Activated CD4-positive, alpha-beta T cell treated with anti-CD3 and anti-CD28 coated beads for 24 hours (primary cell): ENCODE results near the gene ZNF750.

Experiments
- DNase-seq, 2 donors: peaks; one replicate each; pipeline ENCODE4 v3.0.0-alpha.2; 2020; ENCODE audit warnings: low read depth in 2 of 2

The ZNF750 gene

GRCh38 chr17:82812058-82812457, 27.8 kb downstream of the ZNF750 start:
- no peak for DNase-seq

GRCh38 chr17:82810644-82811430, 29.0 kb downstream of the ZNF750 start:
- DNase-seq, result no peak

GRCh38 chr17:82808921-82809905, 30.6 kb downstream of the ZNF750 start:
- DNase-seq, result no peak

GRCh38 chr17:82808006-82808405, 31.8 kb downstream of the ZNF750 start:
- no peak for DNase-seq

GRCh38 chr17:82807562-82807961, 32.3 kb downstream of the ZNF750 start:
- DNase-seq, result no peak

- DNase-seq, result no peak
Observed at GRCh38 chr17:82807101-82807500, 32.7 kb downstream of the ZNF750 start.

GRCh38 chr17:82806645-82807044, 33.2 kb downstream of the ZNF750 start:
- DNase-seq, result no peak

- DNase-seq, result no peak
Observed at GRCh38 chr17:82805823-82806222, 34.0 kb downstream of the ZNF750 start.

- DNase-seq, result no peak
Observed at GRCh38 chr17:82805254-82805653, 34.6 kb downstream of the ZNF750 start.

GRCh38 chr17:82804442-82805191, 35.2 kb downstream of the ZNF750 start:
- DNase-seq, result no peak

- DNase-seq, result no peak
Observed at GRCh38 chr17:82803606-82804005, 36.2 kb downstream of the ZNF750 start.

GRCh38 chr17:82803185-82803584, 36.6 kb downstream of the ZNF750 start:
- no peak for DNase-seq

GRCh38 chr17:82802075-82802780, 37.6 kb downstream of the ZNF750 start:
- DNase-seq, result no peak

GRCh38 chr17:82801377-82801970, 38.3 kb downstream of the ZNF750 start:
- DNase-seq, result no peak

- DNase-seq, result no peak
Observed at GRCh38 chr17:82800885-82801284, 38.9 kb downstream of the ZNF750 start.

GRCh38 chr17:82799591-82799990, 40.2 kb downstream of the ZNF750 start:
- DNase-seq, result no peak

GRCh38 chr17:82798752-82799151, 41.1 kb downstream of the ZNF750 start:
- no peak for DNase-seq

GRCh38 chr17:82797061-82797460, 42.8 kb downstream of the ZNF750 start:
- no peak for DNase-seq

GRCh38 chr17:82795615-82796014, 44.2 kb downstream of the ZNF750 start:
- no peak for DNase-seq

GRCh38 chr17:82794781-82795482, 44.9 kb downstream of the ZNF750 start:
- DNase-seq, result no peak
